ENCODE results near the gene PTPRD.

DNA sequence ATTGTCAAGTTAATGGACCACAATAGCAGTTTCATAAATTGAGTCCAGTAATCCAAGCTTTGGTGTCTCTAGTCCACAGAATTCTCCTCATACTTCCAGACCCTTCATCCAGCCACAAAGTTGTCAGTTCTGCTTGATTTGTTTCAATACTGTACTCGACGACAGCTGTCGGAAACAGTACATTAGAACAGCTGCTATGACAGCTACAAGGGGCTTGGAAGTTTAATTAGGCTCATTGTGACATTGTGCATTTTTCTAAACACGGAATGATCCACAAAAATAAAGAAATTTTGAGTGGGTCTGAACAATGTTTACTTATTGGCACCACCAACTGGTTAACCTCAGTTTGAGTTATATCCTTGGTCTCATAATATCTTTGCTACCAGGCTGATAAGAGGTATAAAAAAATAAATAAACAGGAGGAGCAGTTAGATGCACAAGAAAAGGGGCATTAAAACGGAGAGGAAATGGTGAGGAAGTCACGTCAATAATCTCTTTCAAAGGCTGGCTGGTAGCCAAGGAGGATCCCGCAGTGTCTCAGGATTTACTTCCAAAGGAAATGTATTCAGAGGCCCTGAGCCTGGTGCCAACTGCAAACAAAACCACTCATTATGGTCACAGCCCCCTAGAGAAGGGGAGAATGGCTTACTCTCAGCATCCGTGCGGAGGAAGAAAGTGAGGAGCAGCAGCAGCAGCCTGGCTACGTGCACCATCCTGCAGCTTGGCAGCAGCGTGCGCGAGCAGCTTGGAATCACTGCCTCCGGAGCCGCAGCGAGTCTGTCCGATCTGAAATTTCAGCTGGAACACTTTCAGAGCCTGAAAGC is 1879.5 kb downstream of the PTPRD start:
- TF ChIP-seq OSR2 (tag by site-specific recombination; IDR thresholded peaks at IDR 0.05) (peak; percentile 83), ZNF2 (tag by site-specific recombination; IDR thresholded peaks at IDR 0.05) (no peak)
